ENCODE measurements around the gene RHOU.

Gene RHOU

GRCh38 chr1:228737601-228738041 is 2.3 kb downstream of the RHOU start:
- DNase-seq (ENCODE audit: low read depth in 3 of 3), result no peak

- no peak for DNase-seq (ENCODE audit: low read depth in 3 of 3)
These were observed 4.5 kb downstream of the RHOU start for GRCh38 chr1:228739826-228740225.

GRCh38 chr1:228740543-228741317 is 5.5 kb downstream of the RHOU start:
- DNase-seq (ENCODE audit: low read depth in 3 of 3), result no peak

GRCh38 chr1:228742281-228742860 is 7.1 kb downstream of the RHOU start:
- DNase-seq (ENCODE audit: low read depth in 3 of 3), result no peak

- no peak for DNase-seq (ENCODE audit: low read depth in 3 of 3)
These were observed 8.1 kb downstream of the RHOU start for GRCh38 chr1:228743405-228743804.

DNA sequence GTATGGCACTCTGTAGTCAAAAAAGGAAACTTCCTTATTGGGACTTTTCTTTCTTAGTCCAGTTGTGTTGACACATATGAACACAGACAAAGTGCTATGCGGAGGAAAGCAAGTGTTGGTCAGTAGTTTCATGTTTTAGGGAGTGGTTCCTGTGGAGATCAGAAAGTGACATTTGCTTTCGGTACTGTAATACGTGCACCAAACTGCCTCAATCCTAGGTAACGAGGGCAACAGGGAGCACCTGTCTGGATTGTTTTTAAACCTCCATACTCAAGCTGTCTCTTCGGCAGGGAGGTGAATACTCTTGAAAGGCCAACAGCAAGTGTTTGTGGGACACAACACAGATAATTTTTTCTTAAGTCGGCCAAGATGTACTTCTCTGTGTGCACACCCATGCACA is 9.1 kb downstream of the RHOU start:
- no peak for DNase-seq (ENCODE audit: low read depth in 3 of 3)

- DNase-seq (ENCODE audit: low read depth in 3 of 3), result no peak
These were observed 9.6 kb downstream of the RHOU start for GRCh38 chr1:228744918-228745317.

GRCh38 chr1:228745497-228745896 is 10.2 kb downstream of the RHOU start:
- DNase-seq (ENCODE audit: low read depth in 3 of 3), result no peak

DNA sequence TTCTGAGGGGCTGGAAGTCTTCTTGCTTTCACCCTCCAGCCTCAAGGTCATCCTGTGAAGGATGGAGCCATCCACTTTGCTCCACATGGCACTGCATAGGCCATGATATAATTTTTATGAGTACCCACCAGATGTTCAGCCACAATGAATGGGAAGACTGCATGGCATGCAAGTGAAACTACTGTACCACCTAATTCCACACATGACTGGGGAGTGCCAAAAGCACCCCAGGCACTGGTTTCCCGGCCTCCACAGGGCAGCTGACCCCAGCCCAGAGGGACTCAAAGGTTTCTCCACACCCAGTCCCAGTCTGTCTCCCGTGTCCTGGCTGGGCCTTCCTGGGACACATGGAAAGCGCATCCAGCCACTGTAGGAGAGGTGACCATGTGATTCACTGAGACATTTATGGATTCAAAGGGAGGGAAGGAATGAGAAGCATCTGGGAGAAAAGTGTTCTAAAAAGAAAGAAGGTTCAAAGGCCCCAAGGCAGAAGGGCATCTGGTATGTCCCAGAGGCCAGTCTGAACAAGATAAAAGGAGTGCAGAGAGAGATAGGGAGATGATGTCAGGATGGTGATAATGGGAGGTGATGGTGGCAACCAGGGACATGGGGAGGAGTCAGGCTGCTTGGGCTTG is 12.1 kb downstream of the RHOU start:
- DNase-seq (ENCODE audit: low read depth in 3 of 3), result no peak

GRCh38 chr1:228748029-228748428 is 12.8 kb downstream of the RHOU start:
- no peak for DNase-seq (ENCODE audit: low read depth in 3 of 3)

GRCh38 chr1:228748431-228748830 is 13.2 kb downstream of the RHOU start:
- no peak for DNase-seq (ENCODE audit: low read depth in 3 of 3)

DNA sequence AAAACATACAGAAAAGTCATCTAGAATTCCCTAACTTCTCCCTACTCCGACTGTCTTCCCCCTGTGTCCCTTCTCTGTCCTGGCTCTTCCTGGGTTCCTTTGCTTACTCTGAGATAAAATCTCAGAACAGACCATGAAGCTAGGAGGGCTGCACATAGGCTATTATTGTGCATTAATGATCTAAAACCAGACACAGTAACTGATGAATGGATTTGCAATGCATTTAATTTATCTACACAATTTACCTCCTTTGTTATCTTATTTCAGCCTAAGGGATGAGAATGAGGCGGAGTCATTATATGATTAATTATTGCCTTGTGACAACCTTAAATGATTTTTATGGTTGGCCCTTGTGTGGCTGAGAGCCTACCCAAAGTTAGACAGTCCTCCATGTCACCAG is 14.5 kb downstream of the RHOU start:
- DNase-seq (ENCODE audit: low read depth in 3 of 3), result no peak

DNA sequence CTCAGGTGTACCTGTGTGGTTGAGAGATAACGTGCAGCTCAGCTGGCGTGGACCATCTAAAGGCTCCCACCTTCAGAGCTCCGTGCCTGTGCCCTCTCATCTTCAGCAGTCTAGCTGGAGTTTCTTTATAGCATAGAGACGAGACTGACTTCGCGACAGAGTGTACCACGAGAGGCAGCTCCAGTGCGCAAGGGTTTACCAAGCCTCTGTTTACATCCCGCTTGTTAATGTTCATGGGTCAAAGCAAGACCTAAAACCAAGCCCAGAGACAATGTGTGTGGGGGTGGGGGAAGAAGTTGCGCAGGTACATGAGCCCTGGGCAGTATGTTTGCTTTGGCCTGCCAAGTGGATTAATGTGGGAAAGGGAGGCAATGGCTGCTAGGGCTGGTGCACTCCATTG is 15.6 kb downstream of the RHOU start:
- no peak for DNase-seq (ENCODE audit: low read depth in 3 of 3)

- no peak for DNase-seq (ENCODE audit: low read depth in 3 of 3)
These were observed 16.2 kb downstream of the RHOU start for GRCh38 chr1:228751360-228752098.

DNA sequence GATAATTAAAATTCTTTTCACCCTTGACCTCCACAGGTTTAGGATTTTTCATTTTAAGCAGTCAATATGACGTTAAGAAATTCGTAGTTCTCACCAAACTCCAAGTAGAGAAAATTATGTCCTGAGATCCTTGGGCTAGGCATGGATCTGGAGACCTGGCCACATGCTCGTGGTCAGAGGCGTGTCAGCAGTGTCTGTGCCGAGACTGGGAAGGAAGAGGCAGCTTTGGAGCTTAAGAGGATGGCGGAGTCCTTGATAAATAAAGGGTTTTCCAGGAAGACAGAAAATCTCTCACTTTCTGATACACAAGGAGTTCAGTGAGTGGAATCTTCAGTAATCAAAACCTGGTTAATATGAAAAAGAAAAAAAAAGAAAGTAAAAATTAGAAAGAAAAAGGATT is 17.0 kb downstream of the RHOU start:
- no peak for DNase-seq (ENCODE audit: low read depth in 3 of 3)

GRCh38 chr1:228752675-228753265 is 17.5 kb downstream of the RHOU start:
- DNase-seq (ENCODE audit: low read depth in 3 of 3), result no peak

- no peak for DNase-seq (ENCODE audit: low read depth in 3 of 3)
These were observed 18.0 kb downstream of the RHOU start for GRCh38 chr1:228753287-228753686.

DNA sequence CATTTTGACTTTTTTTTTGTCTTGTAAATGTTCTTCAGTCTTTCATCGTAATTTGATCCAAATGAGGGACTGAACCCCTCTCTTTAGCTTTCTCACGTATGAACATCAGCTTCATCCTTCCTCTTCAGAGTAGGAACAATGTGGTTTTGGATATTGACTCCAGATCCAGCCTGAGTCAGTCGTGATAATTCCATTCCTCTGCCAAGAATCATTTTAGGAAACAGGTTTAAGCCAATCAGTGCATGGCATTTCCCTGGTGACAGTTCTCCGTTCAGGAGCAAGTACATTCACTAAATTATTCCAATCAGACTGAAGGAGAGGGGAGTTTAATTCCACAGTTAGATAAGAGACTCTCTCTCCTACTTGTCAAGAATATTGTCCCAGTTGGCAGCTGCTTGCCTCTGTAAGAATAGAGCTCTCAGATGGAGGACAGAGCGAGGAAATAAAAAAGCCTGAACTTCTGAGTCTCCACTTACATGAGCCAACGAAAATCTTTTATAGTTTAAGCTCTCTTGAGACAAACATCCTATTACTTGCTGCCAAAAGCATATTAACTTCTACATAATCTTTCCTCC is 18.6 kb downstream of the RHOU start:
- DNase-seq (ENCODE audit: low read depth in 3 of 3), result no peak

- DNase-seq (ENCODE audit: low read depth in 3 of 3), result no peak
These were observed 19.5 kb downstream of the RHOU start for GRCh38 chr1:228754646-228755268.

DNA sequence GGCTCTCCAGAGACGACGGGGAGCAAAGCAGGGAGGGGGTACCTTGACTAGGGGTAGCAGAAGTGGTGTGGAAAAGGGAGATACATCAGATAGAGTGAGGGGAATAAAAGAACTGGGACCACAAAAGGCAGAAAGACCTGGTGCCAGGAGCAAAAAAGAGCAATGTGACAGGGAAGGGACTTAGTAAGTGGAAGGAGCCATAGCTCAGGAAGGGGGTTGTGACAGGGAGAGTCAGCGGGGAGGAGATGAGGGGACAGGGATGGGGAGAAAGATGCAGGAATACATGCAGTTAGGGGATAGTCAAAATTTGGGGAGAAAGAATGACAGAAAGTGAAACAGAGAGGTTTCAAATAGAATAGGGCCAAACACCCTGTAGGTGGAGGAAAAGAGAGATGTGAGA is 20.5 kb downstream of the RHOU start:
- no peak for DNase-seq (ENCODE audit: low read depth in 3 of 3)

DNA sequence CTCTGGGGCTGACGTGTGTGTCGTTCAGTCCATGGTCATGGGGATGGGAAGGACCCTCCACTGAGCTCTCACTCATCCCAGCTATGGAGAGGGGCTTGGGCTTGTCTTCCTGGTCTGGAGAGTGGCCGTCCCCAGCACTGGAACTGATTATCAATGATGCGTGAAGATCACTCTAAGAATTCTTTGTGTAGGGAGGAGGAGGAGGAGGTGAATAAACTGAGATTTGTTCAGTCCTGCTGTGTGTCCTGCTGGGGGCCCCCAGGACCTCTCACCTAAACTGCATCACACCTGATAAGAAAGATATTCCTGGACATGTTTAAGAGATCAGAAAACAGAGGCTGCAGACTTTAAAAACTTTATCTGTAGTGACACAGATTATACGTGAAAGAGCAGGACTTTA is 21.2 kb downstream of the RHOU start:
- DNase-seq (ENCODE audit: low read depth in 3 of 3), result no peak

Measured in stimulated activated CD4-positive, alpha-beta T cell treated with anti-CD3 and anti-CD28 coated beads, TNF-alpha, amount 100 ng/mL, for 4 hours (primary cell).